CD4-positive, alpha-beta T cell treated with Interleukin-4 for 4 hours (primary cell): ENCODE data around the gene GRAMD1B.

ENCODE experiments used
- DNase-seq: peaks from one replicate; pipeline ENCODE4 v3.0.0-alpha.2; 2020

GRAMD1B gene

DNA sequence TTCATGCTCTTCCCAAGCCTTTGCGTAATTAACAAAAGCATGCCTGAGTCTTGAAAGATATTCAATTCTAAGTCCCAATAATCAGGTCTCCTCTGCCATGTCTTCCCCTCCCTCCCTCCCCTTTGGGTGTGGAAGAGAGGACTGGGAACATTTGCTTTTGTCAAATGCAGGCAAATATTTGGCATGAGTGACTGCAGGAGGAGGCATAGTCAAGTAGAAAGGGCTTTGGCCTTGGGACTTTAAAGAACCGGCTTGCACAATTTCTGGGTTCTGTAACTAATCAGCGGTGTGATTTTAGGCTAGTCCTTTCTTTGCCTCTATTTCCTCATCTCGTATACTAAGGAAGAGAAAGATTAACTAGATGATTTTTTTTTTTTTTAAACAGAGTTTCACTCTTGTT lies 164.9 kb downstream of the GRAMD1B start:
- no peak for DNase-seq

GRCh38 chr11:123597859-123598258 lies 167.8 kb downstream of the GRAMD1B start:
- DNase-seq, result no peak

GRCh38 chr11:123601136-123601535 lies 171.1 kb downstream of the GRAMD1B start:
- DNase-seq, result no peak

- DNase-seq, result no peak
Observed at GRCh38 chr11:123601743-123602142, 171.7 kb downstream of the GRAMD1B start.

DNA sequence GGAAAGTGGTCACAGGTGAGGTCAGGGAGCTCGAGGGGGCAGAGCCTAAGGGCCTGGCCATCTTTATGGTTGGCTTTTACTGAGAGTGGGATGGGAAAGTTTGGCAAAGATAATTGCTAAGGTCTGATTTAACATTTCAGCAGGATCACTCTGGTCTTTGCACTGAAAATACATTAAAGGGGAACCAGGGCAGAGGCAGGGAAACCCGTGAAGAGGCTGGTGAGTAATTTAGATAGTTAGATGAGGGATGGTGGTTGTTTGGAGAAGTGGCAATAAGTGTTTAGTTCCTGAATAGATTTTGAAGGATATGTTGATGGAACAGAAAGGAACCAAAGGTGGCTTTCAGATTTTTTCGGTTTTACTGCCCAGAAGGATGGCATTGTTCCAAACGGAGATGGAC lies 173.6 kb downstream of the GRAMD1B start:
- DNase-seq, result no peak

- no peak for DNase-seq
Observed at GRCh38 chr11:123607781-123608180, 177.7 kb downstream of the GRAMD1B start.

DNA sequence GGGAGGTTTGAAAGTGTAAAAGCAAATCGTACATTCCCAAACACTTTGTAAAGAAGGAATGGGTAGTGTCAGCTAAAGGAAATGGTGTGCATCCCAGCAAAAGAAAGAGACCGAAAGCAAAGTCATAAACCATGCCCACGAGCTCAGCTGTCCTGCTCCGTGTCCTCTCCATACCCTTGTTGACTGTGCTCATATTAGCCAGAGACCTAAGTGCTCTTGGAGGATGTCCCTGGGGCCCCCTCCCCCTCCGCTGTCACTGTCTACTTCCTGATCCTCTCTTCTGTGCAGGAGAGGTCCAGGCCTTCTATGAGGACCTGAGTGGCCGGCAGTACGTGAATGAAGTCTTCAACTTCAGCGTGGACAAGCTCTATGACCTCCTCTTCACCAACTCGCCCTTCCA lies 178.3 kb downstream of the GRAMD1B start:
- DNase-seq, result no peak

DNA sequence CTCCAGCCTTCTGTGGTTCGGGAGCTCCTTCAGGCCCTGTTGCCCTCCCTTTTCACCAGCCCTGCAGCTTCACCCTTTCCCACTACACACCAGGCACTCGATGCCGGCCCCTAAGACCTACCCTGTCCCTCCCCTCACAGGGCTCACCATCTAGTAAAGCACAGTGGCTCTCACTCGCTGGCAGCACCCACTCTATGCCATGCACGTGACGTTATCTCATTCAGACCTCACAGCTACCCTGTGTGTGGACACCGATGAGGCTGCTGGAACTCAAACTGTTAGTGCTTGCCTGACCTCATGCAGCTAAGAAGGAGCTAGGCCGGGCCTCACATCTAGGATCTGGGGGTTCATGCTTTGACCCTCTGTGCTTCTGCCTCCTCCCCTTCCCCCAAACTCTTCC lies 178.9 kb downstream of the GRAMD1B start:
- no peak for DNase-seq

DNA sequence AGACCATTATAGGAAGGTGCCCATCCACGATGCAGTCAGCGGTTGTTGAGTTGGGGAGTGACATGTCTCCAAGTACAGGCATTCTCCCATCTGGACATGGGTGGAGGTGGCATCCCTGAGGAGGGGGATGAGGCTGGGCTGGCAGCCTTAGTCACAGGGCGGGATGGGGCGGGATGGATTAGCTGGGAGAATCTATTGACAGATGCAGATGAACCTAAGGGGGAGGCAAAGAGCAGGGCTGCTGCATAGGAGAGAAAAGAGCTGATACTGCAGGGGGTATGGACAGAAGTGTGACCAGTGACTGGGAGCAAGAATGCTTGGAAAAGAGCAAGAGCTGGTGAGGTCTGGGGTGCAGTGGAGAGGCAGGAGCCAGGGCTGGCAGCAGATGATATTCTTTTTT lies 181.6 kb downstream of the GRAMD1B start:
- DNase-seq, result no peak

DNA sequence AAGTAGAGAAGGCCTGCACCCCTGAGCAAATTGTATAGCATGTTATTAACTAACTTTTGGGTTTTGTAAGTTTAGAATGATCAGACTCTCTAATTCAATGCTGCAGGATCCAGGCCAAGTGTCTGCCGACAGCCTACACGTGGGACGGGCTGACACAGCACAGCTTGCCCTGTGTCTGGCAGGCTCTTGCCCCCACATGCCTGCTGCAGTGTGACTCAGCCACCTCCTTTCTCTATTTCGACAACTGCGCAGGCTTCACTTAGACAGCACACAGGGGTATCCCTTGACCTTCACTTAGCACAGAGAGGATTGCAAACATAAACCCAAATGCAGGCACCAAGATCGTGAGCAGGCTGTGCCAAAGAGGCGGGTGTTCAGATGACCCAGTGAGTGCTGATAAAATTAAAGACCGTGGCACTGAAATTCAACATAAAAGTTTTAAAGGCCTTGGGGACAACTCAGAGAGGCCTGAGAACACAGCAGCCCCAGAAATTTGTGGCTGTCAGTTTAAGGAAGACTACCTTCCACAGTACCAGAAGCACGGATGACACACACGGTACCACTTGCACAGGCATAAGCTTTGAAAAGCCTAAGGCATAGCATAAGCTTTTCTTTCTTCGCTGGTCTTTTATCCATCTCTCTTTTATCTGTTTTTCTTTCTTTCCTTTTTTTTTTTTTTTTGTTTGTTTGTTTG lies 186.6 kb downstream of the GRAMD1B start:
- no peak for DNase-seq

- DNase-seq, result no peak
Observed at GRCh38 chr11:123622576-123622975, 192.5 kb downstream of the GRAMD1B start.

DNA sequence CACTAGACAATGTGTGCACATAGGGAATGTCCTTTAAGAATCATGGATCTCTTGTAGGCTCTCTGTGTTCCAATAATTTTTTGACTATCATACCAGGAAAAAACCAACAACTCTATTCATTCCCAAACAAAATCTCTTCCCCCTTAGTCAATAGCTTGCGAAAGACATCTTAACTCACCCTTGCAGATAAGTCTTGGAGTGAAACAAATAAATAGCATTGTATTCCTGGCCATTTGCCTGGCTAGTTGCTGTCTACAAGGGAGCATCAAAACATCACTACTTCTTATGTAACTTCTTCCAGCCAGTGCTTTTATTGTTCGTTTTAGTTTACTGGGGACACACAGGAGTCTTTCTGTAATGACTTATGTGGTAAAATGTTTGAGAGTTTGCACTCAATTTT lies 194.9 kb downstream of the GRAMD1B start:
- no peak for DNase-seq

- no peak for DNase-seq
Observed at GRCh38 chr11:123628936-123629683, 199.0 kb downstream of the GRAMD1B start.

GRCh38 chr11:123630126-123630608 lies 200.1 kb downstream of the GRAMD1B start:
- no peak for DNase-seq

DNA sequence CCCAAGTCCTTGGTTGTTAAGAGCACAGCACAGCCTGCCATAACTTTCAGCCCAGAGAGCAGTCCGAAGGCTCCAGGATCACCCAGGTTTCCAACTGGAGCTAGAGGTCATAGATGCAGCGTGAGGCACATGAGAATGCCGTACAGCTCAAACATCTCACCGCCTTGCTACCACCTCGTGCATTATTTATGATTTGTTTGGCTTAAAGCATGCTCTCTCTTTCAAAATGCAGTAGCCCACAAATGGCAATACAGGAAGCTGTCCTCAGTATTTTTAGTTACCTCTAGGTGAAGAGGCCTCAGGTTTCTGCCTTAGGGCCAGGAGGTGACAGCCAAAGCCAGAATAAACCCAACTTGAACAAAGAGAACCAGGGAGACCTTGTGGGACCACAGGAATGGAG lies 210.0 kb downstream of the GRAMD1B start:
- DNase-seq, result no peak

DNA sequence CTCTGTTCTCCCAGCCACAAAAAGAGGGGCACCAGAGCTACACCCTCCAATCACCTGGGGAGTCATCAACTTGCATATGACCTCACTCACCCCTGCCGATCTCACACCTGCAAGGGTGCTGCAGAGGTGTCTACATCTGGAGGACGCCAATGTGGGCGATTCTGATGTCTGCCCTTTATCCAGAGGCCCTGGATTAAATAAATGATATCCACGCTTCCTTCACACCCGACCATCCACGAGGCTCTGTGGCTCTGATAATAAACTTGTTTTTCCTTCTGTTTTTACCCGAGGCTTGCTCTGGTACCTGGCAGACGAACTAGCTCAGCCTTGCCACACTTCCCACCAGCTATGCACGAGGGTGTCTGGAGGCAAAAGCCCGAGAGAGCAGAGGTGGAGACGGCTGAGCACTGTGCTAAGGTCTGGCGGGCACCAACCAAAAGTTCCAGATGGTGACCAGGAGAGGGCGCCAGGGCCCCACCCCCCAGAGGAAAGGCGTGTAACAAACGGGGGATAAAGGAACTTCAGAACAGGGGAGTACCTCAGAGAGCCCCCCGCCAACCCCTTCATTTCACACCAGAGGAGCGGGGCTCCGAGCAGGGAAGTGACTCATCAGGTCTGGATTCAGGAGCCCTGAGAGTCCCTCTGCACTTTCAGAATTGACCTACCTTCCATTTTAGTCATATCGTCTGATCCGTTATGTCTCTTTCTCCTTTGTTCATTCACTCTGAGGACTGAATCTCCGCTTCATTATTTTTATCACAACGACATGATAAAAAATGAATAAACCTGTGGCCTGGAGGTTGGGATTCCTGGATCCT lies 210.8 kb downstream of the GRAMD1B start:
- DNase-seq, result peak; percentile 27

DNA sequence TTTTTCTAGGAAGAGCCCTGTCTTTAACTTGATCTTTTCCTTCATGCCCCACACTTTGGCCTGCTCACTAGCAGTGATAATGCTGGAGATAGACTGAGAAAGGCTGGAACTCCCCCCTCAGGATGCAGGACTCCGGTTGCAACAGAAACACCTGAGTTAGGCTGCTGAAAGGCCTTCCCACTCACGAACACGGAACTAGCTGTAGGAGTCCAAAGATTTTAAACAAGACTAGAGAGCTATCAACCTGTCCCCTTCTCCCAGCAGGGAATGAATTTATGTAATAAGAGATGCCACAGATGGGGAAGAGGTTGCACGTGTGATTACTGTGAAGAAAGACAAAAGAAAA lies 211.4 kb downstream of the GRAMD1B start:
- no peak for DNase-seq

DNA sequence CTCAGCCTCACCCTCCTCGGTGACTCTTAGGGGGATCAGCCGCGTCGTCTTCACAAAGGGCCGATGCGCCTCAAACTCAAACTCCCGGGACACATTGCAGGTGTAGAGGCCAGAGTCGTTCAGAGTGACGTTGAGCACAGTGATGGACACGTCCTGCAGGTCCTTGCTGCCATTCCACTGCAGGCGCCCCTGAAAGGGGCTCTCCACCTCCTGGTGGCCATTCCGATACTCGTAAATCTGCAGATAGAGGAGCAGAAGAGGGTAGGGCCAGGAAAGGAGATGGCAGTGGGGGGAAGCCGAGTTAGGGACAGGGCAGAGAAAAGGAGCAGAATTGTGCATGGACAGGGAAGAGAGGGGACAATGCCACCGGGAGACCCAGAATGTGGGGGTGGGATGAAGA lies 212.4 kb downstream of the GRAMD1B start:
- DNase-seq, result no peak

GRCh38 chr11:123645286-123645975 lies 215.4 kb downstream of the GRAMD1B start:
- no peak for DNase-seq

- DNase-seq, result no peak
Observed at GRCh38 chr11:123650901-123651300, 220.8 kb downstream of the GRAMD1B start.

DNA sequence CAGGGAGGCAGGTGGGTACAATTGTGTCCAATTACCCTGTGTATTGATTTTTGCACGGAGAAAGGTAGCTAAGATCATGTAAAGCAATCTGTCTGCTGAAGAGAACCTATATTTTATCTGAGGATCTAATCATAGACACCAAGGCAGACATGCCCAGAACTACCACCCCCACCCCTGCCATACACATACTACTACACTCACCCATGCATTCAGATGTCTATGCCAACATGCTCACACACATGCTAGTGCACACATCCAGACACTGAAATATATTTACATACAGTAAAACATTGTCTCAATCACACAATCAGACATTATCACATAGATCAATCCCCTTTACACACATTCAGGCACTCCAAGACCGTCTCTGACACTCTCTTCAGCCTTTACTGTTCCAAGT lies 222.5 kb downstream of the GRAMD1B start:
- no peak for DNase-seq

DNA sequence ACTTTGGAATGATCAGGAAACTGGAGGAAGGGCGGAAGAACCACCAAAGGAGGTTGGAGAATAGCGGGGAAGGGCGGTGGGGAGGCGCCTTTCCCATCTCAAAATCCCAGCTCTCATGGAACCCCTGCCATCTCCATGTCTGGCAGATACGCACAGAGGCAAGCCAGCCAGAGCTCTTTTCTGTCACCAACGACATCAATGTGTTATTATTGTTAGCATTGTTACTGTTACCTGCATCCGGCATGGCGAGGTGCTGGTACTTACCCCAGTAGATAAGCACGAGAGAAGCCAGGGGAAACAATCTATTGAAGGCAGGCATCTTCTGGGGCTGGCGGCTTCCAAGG lies 223.4 kb downstream of the GRAMD1B start:
- no peak for DNase-seq
